Astrocyte of the cerebellum (primary cell): ENCODE data around the gene TBC1D10A.

Experiments
- DNase-seq: peaks from one replicate; pipeline ENCODE4 v3.0.0-alpha.2; 2011; ENCODE audit warnings: low read depth
- H3K4me3 ChIP-seq: 2 replicates; pipeline ENCODE4 v1.5.1; 2011; ENCODE audit warnings: mild to moderate bottlenecking, low read depth, low read length, moderate library complexity
- CTCF ChIP-seq: IDR thresholded peaks from 2 replicates; pipeline ENCODE4 v1.5.1; 2012; ENCODE audit warnings: low read length, low read depth, moderate library complexity, mild to moderate bottlenecking; ENCODE audit errors: missing control alignments
- in situ Hi-C: cut with HindIII; loops from 2 replicates; pipeline ENCODE4 v1.10.0; 2017; ENCODE audit warnings: low sequenced_read_pairs

Gene TBC1D10A

GRCh38 chr22:30260682-30261081, 66.1 kb downstream of the TBC1D10A start:
- no peak overlapping the region for H3K4me3 ChIP-seq
- in situ Hi-C loops: no loop called here
- DNase-seq: no peak
- TF ChIP-seq CTCF: no peak

- in situ Hi-C loops: no loop called here
- no peak for DNase-seq
- TF ChIP-seq CTCF: no peak
- H3K4me3 ChIP-seq: no peak overlapping the region
These were observed 66.5 kb downstream of the TBC1D10A start for GRCh38 chr22:30260276-30260675.

GRCh38 chr22:30254314-30254713, 72.4 kb downstream of the TBC1D10A start:
- no peak for TF ChIP-seq CTCF
- H3K4me3 ChIP-seq: no peak overlapping the region
- in situ Hi-C loops: no loop called here
- DNase-seq: no peak

- no peak for TF ChIP-seq CTCF
- no peak overlapping the region for H3K4me3 ChIP-seq
- in situ Hi-C loops: no loop called here
- no peak for DNase-seq
These were observed 73.4 kb downstream of the TBC1D10A start for GRCh38 chr22:30253205-30253852.

- H3K4me3 ChIP-seq: no peak overlapping the region
- no peak for DNase-seq
- TF ChIP-seq CTCF: no peak
- in situ Hi-C loops: no loop called here
These were observed 74.1 kb downstream of the TBC1D10A start for GRCh38 chr22:30252411-30253204.

GRCh38 chr22:30251711-30252110, 75.0 kb downstream of the TBC1D10A start:
- H3K4me3 ChIP-seq: no peak overlapping the region
- in situ Hi-C loops: no loop called here
- no peak for DNase-seq
- no peak for TF ChIP-seq CTCF
